AG08396 (cell line): ENCODE results near the gene TDRD15.
"Not testable (repeated sequence)": the region's sequence is repeated elsewhere in the genome, so short reads cannot be mapped to it uniquely, and the experiment has no call there.

Experiments used
- DNase-seq: peaks from one replicate; pipeline ENCODE4 v3.0.0; 2012; ENCODE audit warnings: low spot score, mixed read lengths

The TDRD15 gene

DNA sequence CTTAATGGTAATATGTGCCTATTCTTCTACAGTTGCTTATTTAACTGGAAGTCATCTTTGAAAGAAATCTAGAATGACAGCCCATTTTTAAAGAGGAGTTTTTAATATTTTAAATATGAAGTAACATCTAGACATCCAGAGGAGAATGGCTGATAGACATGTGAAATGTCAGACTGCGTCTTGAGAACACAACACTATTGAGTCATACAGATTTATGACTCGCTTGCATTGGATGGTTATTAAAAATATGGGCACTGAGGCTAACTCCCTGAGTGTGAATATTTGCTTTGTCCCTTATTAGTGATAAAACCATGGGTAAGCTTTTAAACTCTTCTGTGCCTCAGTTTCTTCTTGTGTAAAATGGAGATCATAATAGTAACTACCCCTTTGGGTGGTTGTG, 22.9 kb downstream of the TDRD15 start:
- DNase-seq, result no peak

- DNase-seq, result no peak
Observed at GRCh38 chr2:21148718-21149117, 24.9 kb downstream of the TDRD15 start.

DNA sequence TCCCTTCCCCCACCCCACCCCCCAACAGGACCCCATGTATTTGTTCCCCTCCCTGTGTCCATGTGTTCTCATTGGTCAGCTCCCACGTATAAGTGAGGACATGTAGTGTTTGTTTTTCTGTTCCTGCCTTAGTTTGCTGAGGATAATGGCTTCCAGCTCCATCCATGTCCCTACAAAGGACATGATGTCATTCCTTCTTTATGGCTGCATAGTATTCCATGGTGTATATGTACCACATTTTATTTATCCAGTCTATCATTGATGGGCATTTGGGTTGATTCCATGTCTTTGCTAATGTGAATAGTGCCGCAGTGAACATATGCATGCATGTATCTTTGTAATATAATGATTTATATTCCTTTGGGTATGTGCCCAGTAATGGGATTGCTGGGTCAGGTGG, 27.5 kb downstream of the TDRD15 start:
- not testable (repeated sequence) for DNase-seq

- DNase-seq, result no peak
Observed at GRCh38 chr2:21155365-21156136, 31.8 kb downstream of the TDRD15 start.

GRCh38 chr2:21161122-21161521, 37.4 kb downstream of the TDRD15 start:
- no peak for DNase-seq

- DNase-seq, result no peak
Observed at GRCh38 chr2:21161832-21162614, 38.3 kb downstream of the TDRD15 start.

GRCh38 chr2:21162615-21162878, 38.8 kb downstream of the TDRD15 start:
- DNase-seq, result no peak

- DNase-seq, result no peak
Observed at GRCh38 chr2:21163213-21163612, 39.4 kb downstream of the TDRD15 start.

DNA sequence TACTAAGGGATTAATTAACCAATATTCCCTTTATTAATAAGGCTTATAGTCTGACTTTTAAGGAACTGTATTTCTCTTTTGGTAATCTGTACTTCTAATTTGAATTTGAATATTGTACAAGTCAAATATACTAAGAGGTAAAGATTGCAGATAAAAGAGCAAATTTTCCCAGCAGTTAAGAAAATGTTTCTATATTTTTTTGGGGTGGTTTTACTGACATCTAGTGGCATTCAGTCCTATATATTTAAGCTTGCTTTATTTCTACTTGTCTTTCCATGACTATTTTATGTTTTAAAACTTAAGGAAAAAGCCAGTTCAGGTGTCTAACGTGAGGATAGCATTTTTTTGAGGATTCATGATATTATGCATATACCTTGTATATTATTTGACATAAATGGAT, 41.6 kb downstream of the TDRD15 start:
- no peak for DNase-seq

DNA sequence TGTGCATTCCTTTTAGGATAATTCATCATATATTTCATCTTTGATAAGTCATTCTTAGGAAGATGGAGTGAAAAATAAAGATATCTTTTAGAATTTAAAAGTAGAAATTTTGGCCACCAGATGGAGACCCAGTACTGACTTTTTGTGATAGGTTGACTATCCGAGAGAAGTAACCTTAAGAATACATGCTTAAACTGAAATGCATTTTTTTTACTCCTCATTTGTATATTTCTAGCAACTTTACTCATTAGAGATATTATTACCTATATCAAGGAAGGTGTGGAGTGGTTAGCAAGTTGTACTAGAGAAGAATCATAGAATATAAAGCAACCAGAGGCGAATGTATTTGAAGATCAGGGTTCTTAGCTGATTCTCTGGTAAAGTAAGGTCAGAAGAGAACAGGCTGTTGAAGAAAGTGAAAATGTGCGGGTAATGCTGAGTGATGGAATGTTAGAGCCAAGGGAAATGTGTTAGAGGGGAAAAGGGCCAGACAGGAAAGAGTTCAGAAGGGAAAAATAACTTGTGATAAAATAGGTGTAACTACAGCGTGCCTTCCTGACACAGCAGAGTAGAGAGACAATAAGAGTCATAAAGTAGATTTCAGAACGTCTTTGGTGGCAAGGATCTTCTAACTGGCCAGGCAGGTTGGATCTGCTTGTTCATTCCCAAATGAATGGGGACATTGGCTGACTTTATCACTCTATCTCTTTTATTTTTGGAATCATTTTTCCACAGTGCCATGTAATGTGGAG, 52.3 kb downstream of the TDRD15 start:
- no peak for DNase-seq

- DNase-seq, result no peak
Observed at GRCh38 chr2:21181957-21182356, 58.2 kb downstream of the TDRD15 start.

DNA sequence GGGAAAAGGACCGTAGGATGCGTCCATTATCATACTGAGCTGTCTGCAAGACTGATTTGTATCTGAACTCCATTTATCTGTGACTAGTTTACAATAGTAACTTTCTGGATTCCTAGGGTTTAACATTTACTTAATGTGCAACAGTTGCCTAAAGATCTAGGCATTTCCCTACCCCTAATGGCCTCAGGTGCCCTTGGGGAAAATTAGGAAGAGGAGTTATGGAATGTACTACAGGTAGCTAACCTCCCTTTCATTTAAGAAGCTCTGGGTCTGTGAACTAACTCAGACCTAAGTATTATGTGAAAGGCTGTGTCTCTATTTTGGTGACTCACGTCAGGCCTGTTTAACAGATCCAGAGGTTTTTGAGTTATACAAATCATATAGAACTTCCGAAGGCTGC, 59.5 kb downstream of the TDRD15 start:
- DNase-seq, result no peak

GRCh38 chr2:21183726-21184125, 60.0 kb downstream of the TDRD15 start:
- no peak for DNase-seq

- no peak for DNase-seq
Observed at GRCh38 chr2:21191535-21191934, 67.8 kb downstream of the TDRD15 start.
